ENCODE data around the gene TBX5. TPM values are rescaled to one million over a fixed set of nuclear protein-coding genes. Genes with fewer than 3 reads are reported as not detected.
A peak's percentile ranks its signal among the peaks of the same experiment; 100 is the strongest.

Gene TBX5
- total and polyA plus RNA-seq, 4 donors: 0.33 to 0.42 TPM; not detected in 2

DNA sequence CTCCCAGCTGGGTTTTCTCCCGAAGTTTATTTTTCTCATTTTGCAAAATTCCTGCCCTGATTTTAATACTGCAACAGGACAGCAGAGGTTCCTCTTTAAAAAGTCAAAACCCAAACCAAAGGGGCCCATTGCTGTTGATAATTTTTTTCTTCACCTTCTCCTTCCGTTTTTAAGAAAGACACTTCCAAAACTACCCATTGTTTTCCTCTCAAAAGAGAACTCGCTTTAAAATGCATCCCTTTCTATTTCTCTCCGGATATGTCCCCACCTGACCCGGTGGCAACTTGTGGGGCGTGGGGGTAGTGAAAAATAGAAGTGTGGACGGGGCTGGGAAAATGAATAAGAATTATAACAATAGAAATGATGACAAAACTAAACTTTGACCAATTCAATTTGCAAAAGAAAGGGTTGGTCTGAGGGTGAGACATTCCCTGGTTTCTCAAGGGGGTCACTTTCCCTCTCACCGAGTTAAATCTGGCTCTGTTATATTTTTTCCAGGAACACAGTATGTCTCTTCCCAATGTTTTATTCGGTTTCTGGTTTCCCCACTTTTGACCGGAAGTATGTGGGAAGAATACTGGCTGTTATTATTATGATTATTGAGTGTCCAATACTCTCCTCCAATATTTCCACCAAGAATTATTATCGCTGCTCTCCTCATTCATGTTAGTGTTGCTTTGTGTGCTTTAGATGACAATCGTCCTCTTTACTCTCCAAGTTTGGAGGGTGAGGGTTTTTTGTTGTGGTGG lies 4.1 kb upstream of the TBX5 start:
- peaks cover 0 to 4% of the 10 kb centered on the region in 2 donors for H3K27me3 ChIP-seq (ENCODE audit: control insufficient read depth in 1 of 2, insufficient read depth in 2 of 2, low read length in 1 of 2)
- WGBS, 2 donors: 45 to 68% methylated on average over 12 of the region's 12 CpGs
- no peak for ATAC-seq (ENCODE audit: low FRiP score)
- no peaks in the 10 kb centered on the region for H3K36me3 ChIP-seq (ENCODE audit: control insufficient read depth in 1 of 2, insufficient read depth in 2 of 2, low read length in 1 of 2)
- H3K9me3 ChIP-seq (ENCODE audit: control insufficient read depth, low read length): no peaks in the 10 kb centered on the region
- H3K4me3 ChIP-seq (ENCODE audit: low read length in 2 of 2): no peak overlapping the region
- intact Hi-C loops (cut with DNase I): loop anchor here in 1 of 2 donors (10.0 kb wide), 1 partner anchor 245 kb away; no protein-coding TSS in a partner anchor
- no peak for DNase-seq
- no peak overlapping the region for H3K27ac ChIP-seq (ENCODE audit: low read depth in 1 of 2, low read length in 2 of 2)
- no peaks in the 10 kb centered on the region for H3K4me1 ChIP-seq (ENCODE audit: control insufficient read depth in 1 of 2, insufficient read depth in 2 of 2, low read length in 2 of 2)

DNA sequence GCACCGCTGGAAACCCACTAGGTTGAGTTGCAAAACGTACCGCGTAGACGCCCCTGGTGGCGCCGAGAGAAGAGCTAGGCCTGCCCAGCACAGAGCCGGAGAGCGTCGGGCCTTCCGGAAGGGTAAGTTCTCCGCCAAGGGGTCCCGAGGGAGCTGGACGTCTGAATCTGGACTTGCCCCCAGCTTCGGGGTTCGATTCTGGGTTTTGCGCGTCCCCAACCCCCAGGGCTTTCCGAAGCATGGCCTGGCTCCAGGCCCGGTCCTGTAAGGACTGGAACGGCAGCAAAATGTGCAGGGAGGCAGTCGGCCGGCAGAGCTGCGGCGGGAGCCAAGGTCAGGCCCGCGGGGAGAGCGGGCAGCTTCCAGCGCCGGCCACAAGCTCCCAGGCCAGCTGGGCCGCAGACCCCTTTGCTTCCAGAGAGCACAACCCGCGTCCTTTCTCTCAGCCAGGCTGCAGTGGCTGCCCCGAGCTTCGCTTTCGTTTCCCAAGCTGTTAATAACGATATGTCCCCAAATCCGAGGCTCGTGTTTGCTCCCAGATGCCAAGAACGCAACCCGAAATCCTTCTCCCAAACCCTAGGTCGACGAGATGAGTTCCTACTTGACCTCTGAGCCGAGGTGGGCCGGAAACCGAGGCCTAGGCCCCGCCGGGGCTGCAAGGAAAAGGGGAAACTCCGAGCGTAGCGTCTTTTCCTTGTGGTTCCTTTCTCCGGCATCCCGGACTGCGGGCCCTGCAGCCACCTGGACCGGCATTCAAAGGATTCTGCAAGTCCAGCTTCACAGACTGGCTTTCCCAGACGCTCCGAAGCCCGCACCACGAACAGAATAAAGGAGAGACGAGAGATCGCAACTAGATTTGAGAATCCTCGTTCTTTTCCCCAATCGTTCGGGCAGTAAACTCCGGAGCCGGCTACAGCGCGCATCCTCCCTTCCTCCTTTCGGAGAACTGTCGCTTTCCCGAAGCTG lies 3.2 kb upstream of the TBX5 start:
- intact Hi-C loops (cut with DNase I): loop anchor here in 1 of 2 donors (10.0 kb wide), 1 partner anchor 244 kb away; no protein-coding TSS in a partner anchor
- H3K27me3 ChIP-seq (ENCODE audit: control insufficient read depth in 1 of 2, insufficient read depth in 2 of 2, low read length in 1 of 2): peaks cover 0 to 4% of the 10 kb centered on the region in 2 donors
- no peaks in the 10 kb centered on the region for H3K36me3 ChIP-seq (ENCODE audit: control insufficient read depth in 1 of 2, insufficient read depth in 2 of 2, low read length in 1 of 2)
- DNase-seq: no peak
- no peak overlapping the region for H3K27ac ChIP-seq (ENCODE audit: low read depth in 1 of 2, low read length in 2 of 2)
- H3K4me1 ChIP-seq (ENCODE audit: control insufficient read depth in 1 of 2, insufficient read depth in 2 of 2, low read length in 2 of 2): no peaks in the 10 kb centered on the region
- ATAC-seq (ENCODE audit: low FRiP score): no peak
- H3K4me3 ChIP-seq (ENCODE audit: low read length in 2 of 2): peak overlapping the region; percentile 1 to 2
- WGBS, 2 donors: 6 to 17% methylated on average over 70 to 71 of the region's 71 CpGs
- H3K9me3 ChIP-seq (ENCODE audit: control insufficient read depth, low read length): no peaks in the 10 kb centered on the region

DNA sequence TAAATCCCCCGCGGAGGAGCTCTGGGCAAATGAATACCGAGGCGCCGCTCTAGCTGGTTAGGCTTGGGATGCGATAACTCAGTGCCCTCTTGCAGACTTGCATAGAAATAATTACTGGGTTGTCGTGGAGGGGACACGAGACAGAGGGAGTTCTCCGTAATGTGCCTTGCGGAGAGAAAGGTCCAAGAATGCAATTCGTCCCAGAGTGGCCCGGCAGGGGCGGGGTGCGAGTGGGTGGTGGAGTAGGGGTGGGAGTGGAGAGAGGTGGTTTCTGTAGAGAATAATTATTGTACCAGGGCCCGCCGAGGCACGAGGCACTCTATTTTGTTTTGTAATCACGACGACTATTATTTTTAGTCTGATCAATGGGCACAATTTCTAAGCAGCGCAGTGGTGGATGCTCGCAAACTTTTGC lies 2.5 kb upstream of the TBX5 start:
- Histone ChIP-seq H3K4me1 (ENCODE audit: control insufficient read depth in 1 of 2, insufficient read depth in 2 of 2, low read length in 2 of 2) (no peaks in the 10 kb centered on the region), H3K27me3 (ENCODE audit: control insufficient read depth in 1 of 2, insufficient read depth in 2 of 2, low read length in 1 of 2) (peaks cover 2 to 4% of the 10 kb centered on the region in 2 donors), H3K27ac (ENCODE audit: low read depth in 1 of 2, low read length in 2 of 2) (no peak overlapping the region), H3K4me3 (ENCODE audit: low read length in 2 of 2) (peak overlapping the region in 1 of 2 donors; percentile 2), H3K36me3 (ENCODE audit: control insufficient read depth in 1 of 2, insufficient read depth in 2 of 2, low read length in 1 of 2) (no peaks in the 10 kb centered on the region), H3K9me3 (ENCODE audit: control insufficient read depth, low read length) (no peaks in the 10 kb centered on the region)
- WGBS, 2 donors: 12 to 20% methylated on average over 21 of the region's 21 CpGs
- DNase-seq: no peak
- intact Hi-C loops (cut with DNase I): loop anchor here in 1 of 2 donors (10.0 kb wide), 1 partner anchor 244 kb away; no protein-coding TSS in a partner anchor
- ATAC-seq (ENCODE audit: low FRiP score): no peak

DNA sequence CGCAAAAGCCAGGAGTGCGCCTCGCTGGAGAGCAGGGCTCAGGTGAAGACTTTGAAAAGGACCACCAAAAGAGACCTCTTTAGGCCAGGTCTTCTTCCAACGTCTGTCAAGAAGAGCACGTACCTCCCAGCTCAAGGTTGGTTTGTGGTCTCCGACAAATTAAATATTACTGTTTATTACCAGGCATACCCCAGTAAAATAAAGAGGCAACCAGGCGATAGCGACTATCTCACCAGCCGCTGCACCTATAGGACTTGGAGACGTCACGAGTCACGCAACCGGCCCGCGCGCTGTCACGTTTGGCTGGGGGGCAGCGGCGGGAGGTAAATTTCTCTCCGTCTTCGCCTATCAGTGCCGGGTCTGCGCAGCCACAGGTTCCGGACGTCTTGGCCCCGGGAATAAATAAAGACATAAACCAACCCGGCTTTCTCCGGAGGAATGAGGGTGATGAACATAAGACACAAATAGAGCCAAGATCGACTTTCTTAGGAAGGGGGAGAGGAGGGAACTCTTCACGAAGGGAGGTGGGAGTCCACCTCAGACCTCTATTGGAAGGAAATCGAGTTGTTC lies 2.0 kb upstream of the TBX5 start:
- no peaks in the 10 kb centered on the region for H3K36me3 ChIP-seq (ENCODE audit: control insufficient read depth in 1 of 2, insufficient read depth in 2 of 2, low read length in 1 of 2)
- no peaks in the 10 kb centered on the region for H3K4me1 ChIP-seq (ENCODE audit: control insufficient read depth in 1 of 2, insufficient read depth in 2 of 2, low read length in 2 of 2)
- H3K27me3 ChIP-seq (ENCODE audit: control insufficient read depth in 1 of 2, insufficient read depth in 2 of 2, low read length in 1 of 2): peaks cover 2 to 4% of the 10 kb centered on the region in 2 donors
- ATAC-seq (ENCODE audit: low FRiP score) (no peak), DNase-seq (no peak)
- 25 to 42% methylated on average over 31 of the region's 31 CpGs for WGBS, 2 donors
- H3K27ac ChIP-seq (ENCODE audit: low read depth in 1 of 2, low read length in 2 of 2): no peak overlapping the region
- no peak overlapping the region for H3K4me3 ChIP-seq (ENCODE audit: low read length in 2 of 2)
- no peaks in the 10 kb centered on the region for H3K9me3 ChIP-seq (ENCODE audit: control insufficient read depth, low read length)
- intact Hi-C loops (cut with DNase I): loop anchor here in 1 of 2 donors (10.0 kb wide), 1 partner anchor 243 kb away; no protein-coding TSS in a partner anchor

DNA sequence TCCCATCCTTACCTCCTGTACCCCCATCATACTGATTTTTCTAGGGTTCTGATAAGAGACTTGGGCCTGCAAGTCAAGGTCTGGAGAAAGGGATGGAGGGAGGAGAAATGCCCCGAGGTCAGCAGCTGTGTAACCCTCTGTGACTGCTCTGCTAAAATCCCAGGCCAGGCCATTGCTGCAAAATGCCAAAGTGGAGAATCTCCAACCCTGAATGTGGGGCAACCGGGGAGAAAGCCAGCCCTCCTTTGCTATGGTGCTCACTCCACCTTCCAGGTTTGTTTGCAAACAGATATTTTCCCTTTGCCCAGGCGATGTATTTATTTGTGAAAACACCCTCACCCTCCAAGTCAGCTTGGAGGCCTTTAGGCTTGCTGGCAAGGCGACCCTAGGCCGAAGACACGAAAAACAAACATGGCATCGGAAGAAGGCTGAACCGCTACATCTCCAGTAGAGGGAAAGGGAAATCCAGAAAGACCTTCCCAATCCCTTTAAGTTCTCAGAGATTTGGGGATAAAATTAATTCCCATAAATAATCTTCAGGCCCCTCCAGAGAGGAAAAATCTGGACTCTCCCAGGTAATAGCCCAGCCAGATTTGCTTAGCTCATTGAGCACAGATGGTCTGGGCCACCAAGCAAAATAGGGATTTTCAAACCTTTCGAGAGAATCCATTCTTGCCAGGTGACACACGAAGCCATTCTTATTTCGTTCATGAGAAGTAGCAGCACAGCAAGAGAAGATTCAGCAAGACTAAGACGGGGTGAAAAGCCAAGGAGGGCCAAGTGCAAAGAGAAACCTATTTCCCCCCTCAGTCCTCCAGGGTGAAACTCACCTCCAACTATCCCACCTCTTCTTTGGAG lies 1.3 kb upstream of the TBX5 start:
- no peak overlapping the region for H3K27ac ChIP-seq (ENCODE audit: low read depth in 1 of 2, low read length in 2 of 2)
- no peak for ATAC-seq (ENCODE audit: low FRiP score)
- DNase-seq: no peak
- intact Hi-C loops (cut with DNase I): loop anchor here in 1 of 2 donors (10.0 kb wide), 1 partner anchor 242 kb away; no protein-coding TSS in a partner anchor
- no peaks in the 10 kb centered on the region for H3K36me3 ChIP-seq (ENCODE audit: control insufficient read depth in 1 of 2, insufficient read depth in 2 of 2, low read length in 1 of 2)
- H3K4me3 ChIP-seq (ENCODE audit: low read length in 2 of 2): no peak overlapping the region
- WGBS, 2 donors: 92 to 93% methylated on average over 12 of the region's 12 CpGs
- H3K27me3 ChIP-seq (ENCODE audit: control insufficient read depth in 1 of 2, insufficient read depth in 2 of 2, low read length in 1 of 2): peaks cover under 1 to 2% of the 10 kb centered on the region in 2 donors
- H3K9me3 ChIP-seq (ENCODE audit: control insufficient read depth, low read length): no peaks in the 10 kb centered on the region
- no peaks in the 10 kb centered on the region for H3K4me1 ChIP-seq (ENCODE audit: control insufficient read depth in 1 of 2, insufficient read depth in 2 of 2, low read length in 2 of 2)

DNA sequence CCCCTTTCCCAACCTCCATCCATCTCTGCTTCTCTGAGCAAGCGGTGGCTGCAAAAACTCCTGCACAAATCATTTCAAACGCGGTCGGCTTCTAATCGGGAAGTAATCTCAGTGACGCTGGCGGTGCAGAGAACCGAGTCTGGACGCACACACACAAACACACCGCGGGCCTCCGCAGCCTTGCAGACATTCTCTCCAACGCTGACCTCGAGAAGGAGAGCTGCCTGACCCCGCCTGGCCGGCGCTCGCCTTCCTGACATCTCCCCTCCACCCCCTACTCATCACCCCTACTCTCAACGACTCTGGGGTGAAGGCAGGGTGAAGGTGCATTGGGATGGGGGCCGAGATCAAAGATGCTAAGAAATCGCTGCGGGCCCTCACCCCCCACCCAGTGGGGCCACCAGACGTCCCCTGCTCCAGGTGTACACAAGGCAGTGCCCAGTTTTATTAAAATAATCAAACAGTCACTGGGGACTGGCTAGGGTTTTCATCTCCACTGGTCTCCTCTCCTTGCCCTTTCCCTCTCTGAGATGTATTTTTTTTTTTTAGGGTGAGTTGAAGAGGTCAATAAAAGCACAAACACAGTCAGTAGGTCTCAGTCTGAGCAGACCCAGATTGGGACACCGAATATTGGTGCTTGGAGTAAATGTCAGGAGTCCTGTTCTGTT lies 506 bp upstream of the TBX5 start:
- 29 to 40% methylated on average over 24 of the region's 24 CpGs for WGBS, 2 donors
- no peak overlapping the region for H3K4me3 ChIP-seq (ENCODE audit: low read length in 2 of 2)
- intact Hi-C loops (cut with DNase I): loop anchor here in 1 of 2 donors (10.0 kb wide), 1 partner anchor 242 kb away; no protein-coding TSS in a partner anchor

DNA sequence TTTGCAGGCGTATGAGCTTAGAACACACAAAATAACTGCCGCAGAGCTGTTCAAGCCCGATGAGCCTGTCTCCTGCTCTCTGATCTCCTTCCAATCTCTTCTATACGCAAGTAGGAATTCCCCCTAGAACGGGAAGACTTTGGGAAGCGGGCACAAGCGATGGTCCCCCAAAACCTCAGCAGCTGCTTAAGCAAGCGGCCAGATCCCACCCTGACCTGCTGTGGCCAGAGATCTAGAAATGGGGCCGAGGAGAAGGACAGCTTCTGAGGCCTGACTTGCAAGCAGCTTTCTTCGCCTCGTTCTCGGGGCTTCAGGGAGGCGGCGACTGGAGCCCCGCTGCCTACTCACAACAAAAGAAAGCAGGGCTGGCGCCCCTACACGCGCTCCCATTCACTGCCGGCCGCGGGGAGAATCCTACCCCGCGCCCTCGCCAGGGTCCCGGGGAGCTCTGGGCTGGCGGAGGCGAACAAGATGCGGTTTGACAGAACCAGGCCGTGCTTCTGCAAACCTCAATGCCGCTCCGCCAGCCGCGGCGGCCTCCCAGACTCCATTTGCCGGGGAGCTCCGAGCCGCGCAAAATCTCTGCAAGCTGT lies 922 bp downstream of the TBX5 start:
- H3K9me3 ChIP-seq (ENCODE audit: control insufficient read depth, low read length): no peaks in the 10 kb centered on the region
- no peaks in the 10 kb centered on the region for H3K36me3 ChIP-seq (ENCODE audit: control insufficient read depth in 1 of 2, insufficient read depth in 2 of 2, low read length in 1 of 2)
- DNase-seq: no peak
- 6 to 12% methylated on average over 38 of the region's 38 CpGs for WGBS, 2 donors
- no peaks in the 10 kb centered on the region for H3K4me1 ChIP-seq (ENCODE audit: control insufficient read depth in 1 of 2, insufficient read depth in 2 of 2, low read length in 2 of 2)
- H3K27ac ChIP-seq (ENCODE audit: low read depth in 1 of 2, low read length in 2 of 2): no peak overlapping the region
- intact Hi-C loops (cut with DNase I): loop anchor here in 1 of 2 donors (10.0 kb wide), 1 partner anchor 240 kb away; no protein-coding TSS in a partner anchor
- peak overlapping the region in 1 of 2 donors; percentile 21 for H3K4me3 ChIP-seq (ENCODE audit: low read length in 2 of 2)
- peaks cover 0 to 2% of the 10 kb centered on the region in 2 donors for H3K27me3 ChIP-seq (ENCODE audit: control insufficient read depth in 1 of 2, insufficient read depth in 2 of 2, low read length in 1 of 2)
- ATAC-seq (ENCODE audit: low FRiP score): no peak

More for the DNA sequence above, 506 bp upstream of the TBX5 start:
- Histone ChIP-seq H3K9me3 (ENCODE audit: control insufficient read depth, low read length) (no peaks in the 10 kb centered on the region), H3K4me1 (ENCODE audit: control insufficient read depth in 1 of 2, insufficient read depth in 2 of 2, low read length in 2 of 2) (no peaks in the 10 kb centered on the region), H3K27me3 (ENCODE audit: control insufficient read depth in 1 of 2, insufficient read depth in 2 of 2, low read length in 1 of 2) (peaks cover 0 to 2% of the 10 kb centered on the region in 2 donors), H3K27ac (ENCODE audit: low read depth in 1 of 2, low read length in 2 of 2) (no peak overlapping the region), H3K36me3 (ENCODE audit: control insufficient read depth in 1 of 2, insufficient read depth in 2 of 2, low read length in 1 of 2) (no peaks in the 10 kb centered on the region)
- ATAC-seq (ENCODE audit: low FRiP score): no peak
- no peak for DNase-seq

Measured in aorta (tissue), 5 donors.